ENCODE data around the gene YWHAQ.

YWHAQ gene

GRCh38 chr2:9655441-9656269 lies 24.9 kb upstream of the YWHAQ start:
- peak; percentile 30 for DNase-seq (ENCODE audit: low read depth)

GRCh38 chr2:9654452-9655100 lies 23.8 kb upstream of the YWHAQ start:
- DNase-seq (ENCODE audit: low read depth), result no peak

- no peak for DNase-seq (ENCODE audit: low read depth)
These were observed 22.9 kb upstream of the YWHAQ start for GRCh38 chr2:9653485-9654271.

GRCh38 chr2:9652898-9653479 lies 22.2 kb upstream of the YWHAQ start:
- no peak for DNase-seq (ENCODE audit: low read depth)

- no peak for DNase-seq (ENCODE audit: low read depth)
These were observed 21.5 kb upstream of the YWHAQ start for GRCh38 chr2:9652267-9652666.

- DNase-seq (ENCODE audit: low read depth), result no peak
These were observed 19.5 kb upstream of the YWHAQ start for GRCh38 chr2:9650119-9650821.

GRCh38 chr2:9649261-9649660 lies 18.5 kb upstream of the YWHAQ start:
- DNase-seq (ENCODE audit: low read depth), result no peak

- DNase-seq (ENCODE audit: low read depth), result no peak
These were observed 18.0 kb upstream of the YWHAQ start for GRCh38 chr2:9648821-9649220.

GRCh38 chr2:9647884-9648283 lies 17.1 kb upstream of the YWHAQ start:
- no peak for DNase-seq (ENCODE audit: low read depth)

- no peak for DNase-seq (ENCODE audit: low read depth)
These were observed 15.6 kb upstream of the YWHAQ start for GRCh38 chr2:9646196-9647030.

- DNase-seq (ENCODE audit: low read depth), result no peak
These were observed 13.8 kb upstream of the YWHAQ start for GRCh38 chr2:9644603-9645002.

- DNase-seq (ENCODE audit: low read depth), result no peak
These were observed 13.2 kb upstream of the YWHAQ start for GRCh38 chr2:9644021-9644420.

- DNase-seq (ENCODE audit: low read depth), result no peak
These were observed 10.8 kb upstream of the YWHAQ start for GRCh38 chr2:9641641-9642040.

- no peak for DNase-seq (ENCODE audit: low read depth)
These were observed 9.8 kb upstream of the YWHAQ start for GRCh38 chr2:9640403-9641104.

GRCh38 chr2:9639740-9640343 lies 9.0 kb upstream of the YWHAQ start:
- DNase-seq (ENCODE audit: low read depth), result no peak

- no peak for DNase-seq (ENCODE audit: low read depth)
These were observed 8.3 kb upstream of the YWHAQ start for GRCh38 chr2:9639000-9639602.

GRCh38 chr2:9638532-9638931 lies 7.7 kb upstream of the YWHAQ start:
- no peak for DNase-seq (ENCODE audit: low read depth)

GRCh38 chr2:9637330-9637729 lies 6.5 kb upstream of the YWHAQ start:
- no peak for DNase-seq (ENCODE audit: low read depth)

GRCh38 chr2:9634133-9634532 lies 3.3 kb upstream of the YWHAQ start:
- no peak for DNase-seq (ENCODE audit: low read depth)

Measured in stimulated activated CD8-positive, alpha-beta memory T cell treated with anti-CD3 and anti-CD28 coated beads, Interleukin-7, amount 100 ng/mL, for 24 hours (primary cell).